ENCODE results near the gene FBXL3.

FBXL3 gene

DNA sequence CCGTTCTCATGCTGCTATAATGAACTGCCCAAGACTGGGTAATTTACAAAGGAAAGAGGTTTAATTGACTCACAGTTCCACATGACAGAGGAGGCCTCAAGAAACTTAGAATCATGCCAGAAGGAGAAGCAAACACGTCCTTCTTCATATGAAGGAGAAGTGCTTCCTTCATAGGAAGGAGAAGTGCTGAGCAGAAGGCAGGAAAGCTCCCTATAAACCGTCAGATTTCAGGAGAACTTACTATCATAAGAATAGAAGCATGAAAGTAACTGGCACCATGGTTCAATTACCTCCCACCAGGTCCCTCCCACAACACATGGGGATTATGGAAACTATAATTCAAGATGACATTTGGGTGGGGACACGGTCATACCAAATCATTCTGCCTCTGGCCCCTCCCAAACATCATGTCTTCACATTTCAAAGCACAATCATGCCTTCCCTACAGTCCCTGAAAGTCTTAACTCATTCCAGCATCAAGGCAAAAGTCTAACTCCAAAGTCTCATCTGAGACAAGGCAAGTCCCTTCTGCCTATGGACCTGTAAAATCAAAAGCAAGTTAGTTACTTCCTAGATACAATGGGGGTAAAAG, 68.0 kb downstream of the FBXL3 start:
- TF ChIP-seq POLR2AphosphoS5 (IDR thresholded peaks at IDR 0.05; ENCODE audit: low read depth, low read length): no peak
- no peak for TF ChIP-seq TAF1 (IDR thresholded peaks at IDR 0.05; ENCODE audit: borderline replicate concordance, insufficient read depth, low read length)
- TF ChIP-seq FOXP2 (optimal IDR thresholded peaks at IDR 0.05; ENCODE audit: borderline replicate concordance, extremely low read depth, extremely low read length, insufficient read depth): no peak
- TF ChIP-seq, protein P1, sequence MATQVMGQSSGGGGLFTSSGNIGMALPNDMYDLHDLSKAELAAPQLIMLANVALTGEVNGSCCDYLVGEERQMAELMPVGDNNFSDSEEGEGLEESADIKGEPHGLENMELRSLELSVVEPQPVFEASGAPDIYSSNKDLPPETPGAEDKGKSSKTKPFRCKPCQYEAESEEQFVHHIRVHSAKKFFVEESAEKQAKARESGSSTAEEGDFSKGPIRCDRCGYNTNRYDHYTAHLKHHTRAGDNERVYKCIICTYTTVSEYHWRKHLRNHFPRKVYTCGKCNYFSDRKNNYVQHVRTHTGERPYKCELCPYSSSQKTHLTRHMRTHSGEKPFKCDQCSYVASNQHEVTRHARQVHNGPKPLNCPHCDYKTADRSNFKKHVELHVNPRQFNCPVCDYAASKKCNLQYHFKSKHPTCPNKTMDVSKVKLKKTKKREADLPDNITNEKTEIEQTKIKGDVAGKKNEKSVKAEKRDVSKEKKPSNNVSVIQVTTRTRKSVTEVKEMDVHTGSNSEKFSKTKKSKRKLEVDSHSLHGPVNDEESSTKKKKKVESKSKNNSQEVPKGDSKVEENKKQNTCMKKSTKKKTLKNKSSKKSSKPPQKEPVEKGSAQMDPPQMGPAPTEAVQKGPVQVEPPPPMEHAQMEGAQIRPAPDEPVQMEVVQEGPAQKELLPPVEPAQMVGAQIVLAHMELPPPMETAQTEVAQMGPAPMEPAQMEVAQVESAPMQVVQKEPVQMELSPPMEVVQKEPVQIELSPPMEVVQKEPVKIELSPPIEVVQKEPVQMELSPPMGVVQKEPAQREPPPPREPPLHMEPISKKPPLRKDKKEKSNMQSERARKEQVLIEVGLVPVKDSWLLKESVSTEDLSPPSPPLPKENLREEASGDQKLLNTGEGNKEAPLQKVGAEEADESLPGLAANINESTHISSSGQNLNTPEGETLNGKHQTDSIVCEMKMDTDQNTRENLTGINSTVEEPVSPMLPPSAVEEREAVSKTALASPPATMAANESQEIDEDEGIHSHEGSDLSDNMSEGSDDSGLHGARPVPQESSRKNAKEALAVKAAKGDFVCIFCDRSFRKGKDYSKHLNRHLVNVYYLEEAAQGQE (IDR thresholded peaks at IDR 0.05; ENCODE audit: insufficient read depth in 1 of 2, low read depth in 2 of 2, low read length in 2 of 2): no peak
- TF ChIP-seq SIN3A (IDR thresholded peaks at IDR 0.05; ENCODE audit: borderline replicate concordance, insufficient read depth, low read length): no peak

DNA sequence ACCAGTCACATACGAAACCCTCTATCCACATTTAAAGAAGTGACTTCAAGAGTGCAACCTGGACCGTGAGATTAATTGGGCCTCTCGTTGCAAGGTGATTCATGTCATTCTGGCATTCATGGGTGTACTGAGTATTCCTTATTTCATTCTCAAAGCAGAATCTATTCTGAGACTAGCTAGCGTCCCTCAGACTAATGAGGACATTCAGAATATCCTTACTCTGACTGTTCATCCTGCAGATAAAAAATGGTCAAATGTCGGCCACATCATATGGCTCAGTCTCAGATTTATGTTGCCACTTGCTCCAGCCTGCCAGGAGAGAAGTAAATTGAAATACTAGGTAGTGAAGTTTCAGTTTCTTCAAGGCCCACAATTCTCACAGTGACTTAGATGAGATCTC, 71.3 kb downstream of the FBXL3 start:
- TF ChIP-seq TAF1 (IDR thresholded peaks at IDR 0.05; ENCODE audit: borderline replicate concordance, insufficient read depth, low read length): no peak
- no peak for TF ChIP-seq POLR2AphosphoS5 (IDR thresholded peaks at IDR 0.05; ENCODE audit: low read depth, low read length)
- TF ChIP-seq FOXP2 (optimal IDR thresholded peaks at IDR 0.05; ENCODE audit: borderline replicate concordance, extremely low read depth, extremely low read length, insufficient read depth): no peak
- no peak for TF ChIP-seq SIN3A (IDR thresholded peaks at IDR 0.05; ENCODE audit: borderline replicate concordance, insufficient read depth, low read length)
- TF ChIP-seq, protein P1 (IDR thresholded peaks at IDR 0.05; ENCODE audit: insufficient read depth in 1 of 2, low read depth in 2 of 2, low read length in 2 of 2): no peak

Data from PFSK-1 (cell line).